VCaP (cell line): ENCODE measurements around the gene UFC1.

Source experiments
- H3K27ac ChIP-seq: fragments of 450-650 bp; 2 replicates; pipeline ENCODE4 v1.5.1; 2017
- CTCF ChIP-seq: fragments of 450-650 bp; conservative IDR thresholded peaks from 2 replicates; pipeline ENCODE4 v1.5.1; 2017; ENCODE audit warnings: mild to moderate bottlenecking, moderate library complexity

UFC1 gene

GRCh38 chr1:161138431-161138830 is 15.3 kb upstream of the UFC1 start:
- H3K27ac ChIP-seq: no peak overlapping the region

GRCh38 chr1:161139766-161140165 is 14.0 kb upstream of the UFC1 start:
- peak; percentile 73 for TF ChIP-seq CTCF
- H3K27ac ChIP-seq: no peak overlapping the region

More at GRCh38 chr1:161138431-161138830, 15.3 kb upstream of the UFC1 start:
- TF ChIP-seq CTCF: no peak

- H3K27ac ChIP-seq: no peak overlapping the region
- no peak for TF ChIP-seq CTCF
Measured at GRCh38 chr1:161140755-161141400, 12.9 kb upstream of the UFC1 start.

GRCh38 chr1:161145832-161146231 is 7.9 kb upstream of the UFC1 start:
- H3K27ac ChIP-seq: no peak overlapping the region
- TF ChIP-seq CTCF: no peak

- TF ChIP-seq CTCF: no peak
- peak overlapping the region; percentile 97 for H3K27ac ChIP-seq
Measured at GRCh38 chr1:161153176-161153575, 602 bp upstream of the UFC1 start.

- peak overlapping the region; percentile 85 for H3K27ac ChIP-seq
- no peak for TF ChIP-seq CTCF
Measured at GRCh38 chr1:161157867-161158266, 4.1 kb downstream of the UFC1 start.

- H3K27ac ChIP-seq: peak overlapping the region; percentile 85
- TF ChIP-seq CTCF: no peak
Measured at GRCh38 chr1:161158316-161159010, 4.7 kb downstream of the UFC1 start.
